Vagina (tissue), 2 donors: Measurements from ENCODE around the gene NEUROG2. TPM values are rescaled to one million over a fixed set of nuclear protein-coding genes. Genes with fewer than 3 reads are reported as not detected.
"Not testable (repeated sequence)": the region's sequence is repeated elsewhere in the genome, so short reads cannot be mapped to it uniquely, and the experiment has no call there.

ENCODE experiments used
- DNase-seq, 2 donors: peaks; one replicate each; pipeline ENCODE4 v3.0.0-alpha.2; 2017; ENCODE audit errors: extremely low spot score in 2 of 2
- H3K27ac ChIP-seq: fragments of 200-600 bp; sonication (generic); one replicate; pipeline ENCODE4 v1.5.1; 2019
- H3K27me3 ChIP-seq: fragments of 200-600 bp; sonication (generic); one replicate; pipeline ENCODE4 v1.5.1; 2019
- H3K36me3 ChIP-seq, 2 donors: fragments of 200-600 bp; sonication (generic); one replicate each; pipeline ENCODE4 v1.5.1; 2017 to 2019
- H3K4me1 ChIP-seq: fragments of 200-600 bp; sonication (generic); one replicate; pipeline ENCODE4 v1.5.1; 2019
- H3K4me3 ChIP-seq, 2 donors: fragments of 200-600 bp; sonication (generic); 1 replicate in 1 of 2; 2 replicates in 1 of 2; pipeline ENCODE4 v1.5.1; 2016 to 2019
- H3K9me3 ChIP-seq: fragments of 200-600 bp; sonication (generic); one replicate; pipeline ENCODE4 v1.5.1; 2019
- POLR2A ChIP-seq, 2 donors: fragments of 450-650 bp; IDR thresholded peaks; one replicate each; pipeline ENCODE4 v1.6.1; 2017; ENCODE audit warnings: antibody characterized with exemption in 2 of 2, mild to moderate bottlenecking in 2 of 2, moderate library complexity in 2 of 2
- POLR2AphosphoS5 ChIP-seq, 2 donors: sonication (generic); formaldehyde crosslinking; IDR thresholded peaks; one replicate each; pipeline ENCODE4 v1.9.0; 2017; ENCODE audit warnings: antibody characterized with exemption in 2 of 2, mild to moderate bottlenecking in 2 of 2, low read depth in 1 of 2; ENCODE audit not compliant: insufficient read depth in 1 of 2
- intact Hi-C: fragments of 100-400 bp; cut with DNase I; formaldehyde crosslinking; loops from one replicate; pipeline ENCODE4 v1.15.1; 2023
- total RNA-seq: library from RNA; depleted of rRNA; stranded (reverse); fragments of >200 nt; gene quantifications from one replicate; pipeline ENCODE4 v1.2.3, GENCODE V29; 2016
- TF ChIP-seq, protein P1 (sequence below), 3 experiments: fragments of 450-650 bp in 2 of 3; fragments of 200-600 bp in 1 of 3; sonication (generic) in 1 of 3; IDR thresholded peaks; one replicate each; pipeline ENCODE4 v1.5.1; 2017 to 2019; ENCODE audit warnings: antibody characterized with exemption in 3 of 3, mild to moderate bottlenecking in 2 of 3, moderate library complexity in 2 of 3

The NEUROG2 gene
- total RNA-seq, 1 donor from 2014 or later: not detected

DNA sequence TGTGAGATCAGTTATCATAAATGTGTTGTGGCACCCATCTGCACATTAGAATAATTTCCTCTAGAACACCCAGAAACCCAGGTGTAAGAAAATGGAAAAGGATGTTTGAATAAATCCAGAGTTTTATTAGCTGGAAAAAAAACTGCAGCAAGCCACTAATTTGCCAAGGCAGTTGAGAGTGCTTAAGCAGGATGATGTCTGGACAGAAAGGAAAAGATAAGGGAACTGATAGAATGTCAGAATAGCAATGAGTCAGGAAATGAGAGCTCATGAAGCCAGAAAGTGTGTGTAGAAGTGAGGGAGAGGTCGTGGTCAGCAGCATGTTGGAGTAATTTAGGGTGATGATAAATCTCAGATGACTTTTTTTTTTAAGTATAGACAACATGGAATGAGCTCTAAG is 15.2 kb upstream of the NEUROG2 start:
- intact Hi-C loops: no loop called here
- H3K9me3 ChIP-seq: no peaks in the 10 kb centered on the region
- DNase-seq: no peak
- no peaks in the 10 kb centered on the region for H3K4me1 ChIP-seq
- no peaks in the 10 kb centered on the region for H3K36me3 ChIP-seq
- TF ChIP-seq, protein P1, sequence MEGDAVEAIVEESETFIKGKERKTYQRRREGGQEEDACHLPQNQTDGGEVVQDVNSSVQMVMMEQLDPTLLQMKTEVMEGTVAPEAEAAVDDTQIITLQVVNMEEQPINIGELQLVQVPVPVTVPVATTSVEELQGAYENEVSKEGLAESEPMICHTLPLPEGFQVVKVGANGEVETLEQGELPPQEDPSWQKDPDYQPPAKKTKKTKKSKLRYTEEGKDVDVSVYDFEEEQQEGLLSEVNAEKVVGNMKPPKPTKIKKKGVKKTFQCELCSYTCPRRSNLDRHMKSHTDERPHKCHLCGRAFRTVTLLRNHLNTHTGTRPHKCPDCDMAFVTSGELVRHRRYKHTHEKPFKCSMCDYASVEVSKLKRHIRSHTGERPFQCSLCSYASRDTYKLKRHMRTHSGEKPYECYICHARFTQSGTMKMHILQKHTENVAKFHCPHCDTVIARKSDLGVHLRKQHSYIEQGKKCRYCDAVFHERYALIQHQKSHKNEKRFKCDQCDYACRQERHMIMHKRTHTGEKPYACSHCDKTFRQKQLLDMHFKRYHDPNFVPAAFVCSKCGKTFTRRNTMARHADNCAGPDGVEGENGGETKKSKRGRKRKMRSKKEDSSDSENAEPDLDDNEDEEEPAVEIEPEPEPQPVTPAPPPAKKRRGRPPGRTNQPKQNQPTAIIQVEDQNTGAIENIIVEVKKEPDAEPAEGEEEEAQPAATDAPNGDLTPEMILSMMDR (IDR thresholded peaks at IDR 0.05): no peak
- TF ChIP-seq POLR2A (IDR thresholded peaks at IDR 0.05): no peak
- no peak for TF ChIP-seq POLR2AphosphoS5 (IDR thresholded peaks at IDR 0.05; ENCODE audit: insufficient read depth in 1 of 2, low read depth in 1 of 2)
- no peak overlapping the region for H3K27ac ChIP-seq
- H3K27me3 ChIP-seq: no peaks in the 10 kb centered on the region
- H3K4me3 ChIP-seq: no peak overlapping the region

GRCh38 chr4:112526061-112526460 is 10.1 kb upstream of the NEUROG2 start:
- H3K27me3 ChIP-seq: peaks cover 7% of the 10 kb centered on the region

GRCh38 chr4:112523764-112524505 is 8.0 kb upstream of the NEUROG2 start:
- intact Hi-C loops: no loop called here

More at GRCh38 chr4:112526061-112526460, 10.1 kb upstream of the NEUROG2 start:
- Histone ChIP-seq H3K4me3 (no peak overlapping the region), H3K9me3 (no peaks in the 10 kb centered on the region), H3K36me3 (no peaks in the 10 kb centered on the region), H3K27ac (no peak overlapping the region), H3K4me1 (peaks cover 16% of the 10 kb centered on the region)
- TF ChIP-seq, protein P1 (IDR thresholded peaks at IDR 0.05): no peak
- TF ChIP-seq POLR2AphosphoS5 (IDR thresholded peaks at IDR 0.05; ENCODE audit: insufficient read depth in 1 of 2, low read depth in 1 of 2): no peak
- no peak for TF ChIP-seq POLR2A (IDR thresholded peaks at IDR 0.05)
- DNase-seq: no peak
- intact Hi-C loops: no loop called here

GRCh38 chr4:112523008-112523721 is 7.2 kb upstream of the NEUROG2 start:
- Histone ChIP-seq H3K4me1 (peaks cover 16% of the 10 kb centered on the region), H3K4me3 (peak overlapping the region; percentile 29 to 31), H3K36me3 (no peaks in the 10 kb centered on the region), H3K9me3 (no peaks in the 10 kb centered on the region), H3K27ac (no peak overlapping the region), H3K27me3 (peaks cover 12% of the 10 kb centered on the region)
- DNase-seq: no peak
- TF ChIP-seq, protein P1 (IDR thresholded peaks at IDR 0.05): no peak
- TF ChIP-seq POLR2AphosphoS5 (IDR thresholded peaks at IDR 0.05; ENCODE audit: insufficient read depth in 1 of 2, low read depth in 1 of 2) (no peak), POLR2A (IDR thresholded peaks at IDR 0.05) (no peak)
- intact Hi-C loops: no loop called here

More at GRCh38 chr4:112523764-112524505, 8.0 kb upstream of the NEUROG2 start:
- no peak overlapping the region for H3K27ac ChIP-seq
- peaks cover 16% of the 10 kb centered on the region for H3K4me1 ChIP-seq
- DNase-seq: no peak
- no peaks in the 10 kb centered on the region for H3K36me3 ChIP-seq
- H3K4me3 ChIP-seq: peak overlapping the region; percentile 29 to 31
- no peaks in the 10 kb centered on the region for H3K9me3 ChIP-seq
- TF ChIP-seq, protein P1 (IDR thresholded peaks at IDR 0.05): peak in 2 of 3 experiments; percentile 25 to 46
- TF ChIP-seq POLR2AphosphoS5 (IDR thresholded peaks at IDR 0.05; ENCODE audit: insufficient read depth in 1 of 2, low read depth in 1 of 2): no peak
- H3K27me3 ChIP-seq: peaks cover 12% of the 10 kb centered on the region

DNA sequence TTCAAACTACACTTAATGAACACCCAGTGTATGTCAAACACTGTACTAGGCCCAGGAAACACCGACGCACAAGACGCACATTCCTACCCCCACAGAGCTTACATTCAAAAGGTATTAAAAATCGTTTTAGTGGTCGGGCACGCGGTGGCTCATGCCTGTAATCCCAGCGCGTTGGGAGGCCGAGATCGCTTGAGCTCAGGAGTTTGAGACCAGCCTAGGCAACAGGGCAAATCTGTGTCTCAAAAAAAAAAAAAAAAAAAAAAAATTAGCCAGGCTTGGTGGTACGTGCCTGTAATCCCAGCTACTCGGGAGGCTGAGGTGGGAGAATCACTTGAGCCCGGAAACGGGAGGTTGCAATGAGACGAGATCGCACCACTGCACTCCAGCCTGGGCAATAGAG is 6.5 kb upstream of the NEUROG2 start:
- H3K27ac ChIP-seq, H3K9me3 ChIP-seq, intact Hi-C loops, H3K4me3 ChIP-seq, H3K36me3 ChIP-seq, DNase-seq: not testable (repeated sequence)
- Histone ChIP-seq H3K4me1 (peaks cover 18% of the 10 kb centered on the region), H3K27me3 (peaks cover 12% of the 10 kb centered on the region)
